Rectal smooth muscle tissue (tissue), 1 donor: ENCODE measurements around the gene UCMA.

Experiments
- H3K27ac ChIP-seq: one replicate; pipeline ENCODE4 v1.7.0; 2013; ENCODE audit warnings: low read depth, low read length, inconsistent platforms
- H3K27me3 ChIP-seq: one replicate; pipeline ENCODE4 v1.7.0; 2013; ENCODE audit warnings: low read length; ENCODE audit not compliant: control insufficient read depth, insufficient read depth
- H3K36me3 ChIP-seq: one replicate; pipeline ENCODE4 v1.7.0; 2013; ENCODE audit warnings: low read length; ENCODE audit not compliant: control insufficient read depth, insufficient read depth
- H3K4me1 ChIP-seq: one replicate; pipeline ENCODE4 v1.7.0; 2013; ENCODE audit warnings: low read length; ENCODE audit not compliant: control insufficient read depth, insufficient read depth
- H3K4me3 ChIP-seq: one replicate; pipeline ENCODE4 v1.7.0; 2013; ENCODE audit warnings: low read length
- H3K9ac ChIP-seq: one replicate; pipeline ENCODE4 v1.7.0; 2013; ENCODE audit warnings: low read length

The UCMA gene

GRCh38 chr10:13201132-13201531, 33.0 kb downstream of the UCMA start:
- H3K27me3 ChIP-seq: no peaks in the 10 kb centered on the region
- H3K4me1 ChIP-seq: no peaks in the 10 kb centered on the region
- H3K27ac ChIP-seq: no peak overlapping the region
- H3K4me3 ChIP-seq: no peak overlapping the region
- no peak overlapping the region for H3K9ac ChIP-seq
- H3K36me3 ChIP-seq: no peaks in the 10 kb centered on the region

- Histone ChIP-seq H3K4me1 (no peaks in the 10 kb centered on the region), H3K9ac (no peak overlapping the region), H3K4me3 (no peak overlapping the region), H3K27me3 (no peaks in the 10 kb centered on the region), H3K27ac (no peak overlapping the region), H3K36me3 (no peaks in the 10 kb centered on the region)
Observed at GRCh38 chr10:13195016-13195415, 39.2 kb downstream of the UCMA start.

- H3K27me3 ChIP-seq: no peaks in the 10 kb centered on the region
- H3K4me1 ChIP-seq: no peaks in the 10 kb centered on the region
- H3K36me3 ChIP-seq: no peaks in the 10 kb centered on the region
- H3K4me3 ChIP-seq: no peak overlapping the region
- no peak overlapping the region for H3K27ac ChIP-seq
- H3K9ac ChIP-seq: no peak overlapping the region
Observed at GRCh38 chr10:13193637-13194036, 40.5 kb downstream of the UCMA start.

- H3K27me3 ChIP-seq: no peaks in the 10 kb centered on the region
- no peaks in the 10 kb centered on the region for H3K4me1 ChIP-seq
- no peak overlapping the region for H3K9ac ChIP-seq
Observed at GRCh38 chr10:13191362-13191761, 42.8 kb downstream of the UCMA start.

GRCh38 chr10:13190816-13191215, 43.4 kb downstream of the UCMA start:
- H3K9ac ChIP-seq: no peak overlapping the region
- H3K27ac ChIP-seq: no peak overlapping the region
- H3K4me3 ChIP-seq: no peak overlapping the region
- H3K36me3 ChIP-seq: no peaks in the 10 kb centered on the region
- no peaks in the 10 kb centered on the region for H3K4me1 ChIP-seq
- H3K27me3 ChIP-seq: no peaks in the 10 kb centered on the region

More at GRCh38 chr10:13191362-13191761, 42.8 kb downstream of the UCMA start:
- H3K4me3 ChIP-seq: no peak overlapping the region
- no peak overlapping the region for H3K27ac ChIP-seq
- no peaks in the 10 kb centered on the region for H3K36me3 ChIP-seq

- no peaks in the 10 kb centered on the region for H3K36me3 ChIP-seq
- H3K27me3 ChIP-seq: no peaks in the 10 kb centered on the region
- H3K27ac ChIP-seq: no peak overlapping the region
- H3K4me1 ChIP-seq: no peaks in the 10 kb centered on the region
- no peak overlapping the region for H3K9ac ChIP-seq
- H3K4me3 ChIP-seq: no peak overlapping the region
Observed at GRCh38 chr10:13189961-13190360, 44.2 kb downstream of the UCMA start.

GRCh38 chr10:13188593-13188992, 45.6 kb downstream of the UCMA start:
- Histone ChIP-seq H3K27me3 (no peaks in the 10 kb centered on the region), H3K4me1 (no peaks in the 10 kb centered on the region), H3K36me3 (no peaks in the 10 kb centered on the region), H3K4me3 (no peak overlapping the region), H3K9ac (no peak overlapping the region), H3K27ac (no peak overlapping the region)

GRCh38 chr10:13187135-13187534, 47.0 kb downstream of the UCMA start:
- Histone ChIP-seq H3K27ac (no peak overlapping the region), H3K36me3 (no peaks in the 10 kb centered on the region), H3K27me3 (no peaks in the 10 kb centered on the region), H3K4me3 (no peak overlapping the region), H3K4me1 (no peaks in the 10 kb centered on the region), H3K9ac (no peak overlapping the region)

GRCh38 chr10:13184730-13185514, 49.3 kb downstream of the UCMA start:
- H3K9ac ChIP-seq: no peak overlapping the region
- H3K27ac ChIP-seq: no peak overlapping the region
- no peak overlapping the region for H3K4me3 ChIP-seq
- no peaks in the 10 kb centered on the region for H3K27me3 ChIP-seq
- no peaks in the 10 kb centered on the region for H3K4me1 ChIP-seq
- no peaks in the 10 kb centered on the region for H3K36me3 ChIP-seq

- no peaks in the 10 kb centered on the region for H3K4me1 ChIP-seq
- H3K4me3 ChIP-seq: no peak overlapping the region
- H3K27ac ChIP-seq: no peak overlapping the region
- H3K9ac ChIP-seq: no peak overlapping the region
- no peaks in the 10 kb centered on the region for H3K27me3 ChIP-seq
- no peaks in the 10 kb centered on the region for H3K36me3 ChIP-seq
Observed at GRCh38 chr10:13184276-13184675, 49.9 kb downstream of the UCMA start.

GRCh38 chr10:13183625-13184024, 50.5 kb downstream of the UCMA start:
- H3K36me3 ChIP-seq: no peaks in the 10 kb centered on the region
- H3K27me3 ChIP-seq: no peaks in the 10 kb centered on the region
- H3K4me1 ChIP-seq: no peaks in the 10 kb centered on the region
- no peak overlapping the region for H3K4me3 ChIP-seq
- H3K27ac ChIP-seq: no peak overlapping the region
- no peak overlapping the region for H3K9ac ChIP-seq

- Histone ChIP-seq H3K9ac (no peak overlapping the region), H3K36me3 (no peaks in the 10 kb centered on the region), H3K4me1 (no peaks in the 10 kb centered on the region), H3K27me3 (no peaks in the 10 kb centered on the region), H3K4me3 (no peak overlapping the region), H3K27ac (no peak overlapping the region)
Observed at GRCh38 chr10:13182424-13182823, 51.8 kb downstream of the UCMA start.

GRCh38 chr10:13180788-13181187, 53.4 kb downstream of the UCMA start:
- Histone ChIP-seq H3K9ac (no peak overlapping the region), H3K27me3 (no peaks in the 10 kb centered on the region), H3K4me3 (no peak overlapping the region), H3K36me3 (no peaks in the 10 kb centered on the region), H3K4me1 (no peaks in the 10 kb centered on the region), H3K27ac (no peak overlapping the region)
